HG02642 (cell line): ENCODE data around the gene OPRD1.

Experiments used
- ATAC-seq: cut with Tn5 transposase; IDR thresholded peaks from one replicate; pipeline ENCODE4 v1.9.1; 2021; ENCODE audit warnings: mild to moderate bottlenecking; ENCODE audit not compliant: unreplicated experiment, poor library complexity

The OPRD1 gene

DNA sequence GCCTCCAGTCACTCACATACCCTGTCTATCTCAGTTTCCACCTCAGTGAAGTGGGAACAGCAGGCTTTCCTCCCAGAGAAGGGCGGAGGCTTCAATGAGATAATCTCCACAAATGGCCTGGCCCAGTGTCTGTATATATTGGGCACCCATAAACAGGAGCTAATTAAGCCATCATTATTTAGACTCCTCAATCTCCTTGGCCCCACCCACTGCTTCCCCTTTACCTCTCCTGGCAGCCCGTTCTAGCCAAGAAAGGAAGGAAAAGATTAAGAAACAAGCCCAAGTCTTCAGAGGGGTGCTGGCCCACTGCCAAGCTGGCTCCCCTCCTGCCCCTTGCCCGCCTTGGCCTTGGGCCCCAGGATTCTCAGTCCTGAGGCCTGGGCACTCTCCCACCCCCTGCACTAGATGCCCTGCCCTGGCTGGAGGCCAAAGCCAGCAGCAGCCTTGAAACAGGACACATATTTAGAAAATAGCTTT lies 86.5 kb downstream of the OPRD1 start:
- no peak for ATAC-seq

DNA sequence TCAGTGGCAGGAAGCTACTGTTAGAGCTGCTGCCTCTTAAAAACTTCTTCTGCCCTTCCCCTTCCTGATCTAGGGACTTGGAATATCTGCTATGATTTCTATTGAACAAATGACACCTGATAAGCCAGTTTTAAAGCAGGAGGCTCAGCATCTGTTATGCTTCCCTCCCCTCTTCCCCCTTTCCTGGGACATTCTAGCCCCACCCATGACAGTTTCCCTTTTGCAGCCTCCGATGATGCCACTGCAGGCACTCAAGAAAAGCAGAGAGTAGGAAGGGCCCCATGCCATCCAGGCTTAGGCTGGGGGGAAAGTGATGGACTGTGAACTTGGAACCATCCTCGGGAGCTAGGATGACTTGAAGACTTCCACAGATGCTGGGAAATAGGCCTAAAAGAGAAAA lies 87.3 kb downstream of the OPRD1 start:
- no peak for ATAC-seq

GRCh38 chr1:28900562-28900961 lies 88.6 kb downstream of the OPRD1 start:
- no peak for ATAC-seq

DNA sequence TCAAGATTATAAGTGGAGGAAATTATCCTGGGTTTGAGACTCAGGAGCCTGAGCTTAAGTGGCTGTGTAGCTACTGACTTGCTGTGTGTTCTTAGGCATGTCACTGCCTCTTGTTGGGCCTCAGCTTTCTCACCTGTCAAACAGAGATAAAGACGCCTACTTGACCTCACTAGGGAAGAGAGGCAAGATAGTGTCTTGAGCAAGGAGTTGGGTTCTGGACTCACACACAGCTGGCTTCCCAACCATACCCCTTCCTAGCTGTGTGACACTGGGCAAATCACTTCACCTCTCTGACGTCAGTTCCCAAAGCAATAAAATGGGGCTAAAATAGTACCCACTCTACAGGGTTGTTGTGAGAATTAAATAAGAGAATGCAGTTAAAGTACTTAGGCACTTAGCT lies 90.8 kb downstream of the OPRD1 start:
- ATAC-seq: no peak

- ATAC-seq: no peak
Observed at GRCh38 chr1:28905921-28906666, 94.1 kb downstream of the OPRD1 start.

- ATAC-seq: no peak
Observed at GRCh38 chr1:28909198-28909597, 97.2 kb downstream of the OPRD1 start.

- no peak for ATAC-seq
Observed at GRCh38 chr1:28910379-28911115, 98.6 kb downstream of the OPRD1 start.

DNA sequence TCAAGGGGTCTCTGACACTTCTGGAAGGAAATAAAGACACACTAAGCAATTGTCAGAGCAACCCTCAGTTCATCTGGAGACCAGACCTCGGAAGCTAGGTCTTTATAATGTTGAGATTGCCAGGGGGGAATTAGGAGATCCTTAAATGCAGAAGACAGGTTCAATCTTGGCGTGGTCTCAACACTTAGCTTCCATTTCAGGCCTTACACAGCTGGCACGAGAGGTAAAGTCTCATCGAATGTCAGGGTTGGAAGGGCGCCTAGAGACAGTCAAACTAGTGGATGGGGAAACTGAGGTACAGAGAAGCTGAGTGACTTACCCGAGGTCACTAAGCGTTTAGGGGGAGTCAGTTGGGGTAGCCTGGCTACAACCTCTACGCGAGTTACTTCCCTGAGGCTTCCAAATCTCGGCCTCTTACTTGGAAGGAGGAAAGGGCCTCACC lies 101.8 kb downstream of the OPRD1 start:
- ATAC-seq: no peak

- ATAC-seq: peak; percentile 89
Observed at GRCh38 chr1:28914228-28915030, 102.5 kb downstream of the OPRD1 start, which contains the start of gene EPB41. TSS of gene EPB41 (plus strand) at chr1:28914569. CDS start at chr1:28987438, 72,869 bp downstream.

DNA sequence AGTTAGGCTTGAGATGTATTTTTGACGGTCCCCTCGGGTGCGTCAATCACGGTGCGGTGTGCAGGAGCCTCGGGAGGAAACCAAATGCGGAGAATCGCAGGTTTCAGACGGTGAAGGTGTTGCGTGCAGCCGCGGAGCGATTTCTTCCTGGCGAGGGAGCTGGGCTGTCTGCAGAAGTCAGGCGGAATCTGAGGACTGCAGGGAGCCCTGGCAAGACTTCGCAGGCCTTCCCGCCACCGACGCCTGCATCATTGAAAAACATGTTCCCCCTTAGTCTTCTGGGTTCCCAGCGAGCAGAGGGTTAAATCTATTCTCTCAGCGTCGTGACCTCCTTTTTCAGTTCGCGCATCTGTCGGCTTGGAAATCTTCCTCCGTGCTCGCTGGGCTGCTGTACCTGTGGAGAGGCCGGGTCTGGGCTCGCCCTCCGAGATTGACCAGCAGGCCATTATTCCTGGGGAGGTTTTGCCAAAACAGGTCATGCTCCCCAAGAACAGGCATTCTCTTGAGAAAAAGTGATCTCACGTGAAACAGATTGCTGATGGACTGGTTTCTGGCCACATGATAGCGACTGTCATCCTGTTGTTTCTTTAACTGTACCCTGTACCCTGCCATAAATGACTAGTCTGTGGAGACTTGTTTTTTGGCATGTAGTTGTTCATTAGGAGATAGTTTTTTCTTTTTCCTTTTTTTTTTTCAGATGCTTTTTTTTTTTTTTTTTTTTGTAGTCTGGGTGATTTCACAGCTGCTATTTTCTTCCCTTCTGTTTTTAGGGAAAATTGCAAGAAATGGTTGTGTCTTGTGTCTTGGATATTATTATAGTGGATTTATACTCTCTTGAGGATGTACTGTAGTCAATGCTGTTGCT lies 103.3 kb downstream of the OPRD1 start:
- peak; percentile 5 for ATAC-seq

GRCh38 chr1:28917757-28918118 lies 105.8 kb downstream of the OPRD1 start:
- no peak for ATAC-seq
